HCT116 (cell line): ENCODE measurements around the gene IQGAP2. TPM values are rescaled to one million over a fixed set of nuclear protein-coding genes. Genes with fewer than 3 reads are reported as not detected.

ENCODE experiments used
- ATAC-seq: fragments of 200-7000 bp; cut with Tn5 transposase; 2 replicates; pipeline ENCODE4 v1.9.1; 2020; ENCODE audit warnings: mild to moderate bottlenecking, moderate library complexity
- BruUV-seq: library from RNA; stranded (reverse); fragments of 400-500 nt; replicated peaks from 2 replicates; lab custom pipeline; 2021; lab: Mats Ljungman, UMichigan
- CTCF ChIA-PET: fragments of 300-600 bp; sonication (Branson Sonifier 250); formaldehyde crosslinking; loops from one replicate; lab custom pipeline; 2021; ENCODE audit warnings: antibody characterized with exemption; lab: Charles Lee
- POLR2A ChIA-PET: fragments of 300-600, 350-600 bp; sonication (Branson Sonifier 250); formaldehyde crosslinking; loops from one replicate; lab custom pipeline; 2021; ENCODE audit warnings: antibody characterized with exemption; lab: Charles Lee
- RAD21 ChIA-PET, 2 experiments: fragments of 300-600 bp; sonication (Branson Sonifier 250); formaldehyde crosslinking; loops; one replicate each; lab custom pipeline; 2023; ENCODE audit warnings: low total read pairs in 2 of 2; ENCODE audit not compliant: uncharacterized antibody in 2 of 2, unreplicated experiment in 2 of 2, low non-redundant PET in 1 of 2; lab: Charles Lee
- DNase-seq: peaks from one replicate; pipeline ENCODE4 v3.0.0-alpha.2; 2010; ENCODE audit warnings: low read depth, low spot score
- H2AFZ ChIP-seq: fragments of 200-600 bp; shearing (Covaris generic), sonication (generic); 2 replicates; pipeline ENCODE4 v1.6.1; 2017; ENCODE audit warnings: low read depth, mixed run types, mixed read lengths, antibody characterized with exemption, low read length; ENCODE audit not compliant: poor library complexity, severe bottlenecking
- H3K27ac ChIP-seq: 2 replicates; pipeline ENCODE4 v1.5.1; 2012; ENCODE audit warnings: low read depth, low read length
- H3K27me3 ChIP-seq: fragments of 200-600 bp; sonication (generic); 2 replicates; pipeline ENCODE4 v1.6.1; 2016; ENCODE audit warnings: mixed run types, low read length, mixed read lengths; ENCODE audit not compliant: insufficient read depth
- H3K36me3 ChIP-seq, 2 experiments: fragments of 200-500 bp in 1 of 2; fragments of 200-600 bp in 1 of 2; sonication (Bioruptor generic) in 1 of 2; sonication (generic) in 1 of 2; 2 replicates each; pipeline versions ENCODE4 v1.5.1 to v1.6.1; 2014 to 2016; ENCODE audit warnings: low read length in 2 of 2, inconsistent platforms in 1 of 2, mixed read lengths in 1 of 2, mixed run types in 1 of 2; ENCODE audit not compliant: insufficient read depth in 2 of 2, control insufficient read depth in 1 of 2
- H3K4me1 ChIP-seq, 2 experiments: fragments of 200-600 bp in 1 of 2; sonication (generic) in 1 of 2; 2 replicates each; pipeline versions ENCODE4 v1.5.1 to v1.6.1; 2012 to 2017; ENCODE audit warnings: low read length in 2 of 2, inconsistent platforms in 1 of 2, mild to moderate bottlenecking in 1 of 2, mixed read lengths in 1 of 2, mixed run types in 1 of 2, moderate library complexity in 1 of 2; ENCODE audit not compliant: insufficient read depth in 2 of 2, control insufficient read depth in 1 of 2
- H3K4me2 ChIP-seq: fragments of 200-600 bp; sonication (generic); 2 replicates; pipeline ENCODE4 v1.6.1; 2017; ENCODE audit warnings: mixed run types, low read length, mixed read lengths
- H3K4me3 ChIP-seq, 2 experiments: fragments of 200-600 bp in 1 of 2; sonication (generic) in 1 of 2; replicated peaks in 1 of 2; 2 replicates each; pipeline ENCODE4 v1.5.1; 2011 to 2016; ENCODE audit warnings: low read length in 2 of 2, control low read depth in 1 of 2, low read depth in 1 of 2, mild to moderate bottlenecking in 1 of 2, mixed read lengths in 1 of 2, mixed run types in 1 of 2
- H3K79me2 ChIP-seq: fragments of 200-600 bp; sonication (generic); 2 replicates; pipeline ENCODE4 v1.6.1; 2017; ENCODE audit warnings: mild to moderate bottlenecking, mixed run types, low read length, moderate library complexity, mixed read lengths; ENCODE audit not compliant: insufficient read depth
- H3K9ac ChIP-seq: fragments of 200-600 bp; sonication (generic); 2 replicates; pipeline ENCODE4 v1.6.1; 2016; ENCODE audit warnings: low read length, mixed read lengths
- H3K9me2 ChIP-seq: fragments of 200-600 bp; sonication (generic), shearing (Covaris generic); 2 replicates; pipeline ENCODE4 v1.6.1; 2017; ENCODE audit warnings: mixed run types, mild to moderate bottlenecking, moderate library complexity; ENCODE audit not compliant: insufficient read depth
- H3K9me3 ChIP-seq, 2 experiments: fragments of 200-500 bp in 1 of 2; fragments of 200-600 bp in 1 of 2; sonication (Bioruptor generic) in 1 of 2; sonication (generic) in 1 of 2; 2 replicates each; pipeline ENCODE4 v1.6.1; 2014 to 2017; ENCODE audit warnings: low read length in 2 of 2, mixed read lengths in 2 of 2, inconsistent platforms in 1 of 2, low read depth in 1 of 2, mild to moderate bottlenecking in 1 of 2, mixed run types in 1 of 2, moderate library complexity in 1 of 2; ENCODE audit not compliant: control insufficient read depth in 1 of 2, insufficient read depth in 1 of 2
- H4K20me1 ChIP-seq: fragments of 200-600 bp; sonication (generic), shearing (Covaris generic); 2 replicates; pipeline ENCODE4 v1.6.1; 2017; ENCODE audit warnings: mixed run types, mild to moderate bottlenecking, moderate library complexity; ENCODE audit not compliant: insufficient read depth
- CBX3 ChIP-seq: IDR thresholded peaks from 2 replicates; pipeline ENCODE4 v1.6.1; 2012; ENCODE audit warnings: low read depth
- CEBPB ChIP-seq: IDR thresholded peaks from 2 replicates; pipeline ENCODE4 v1.6.1; 2012; ENCODE audit warnings: low read depth
- EGR1 ChIP-seq: IDR thresholded peaks from 2 replicates; pipeline ENCODE4 v1.6.1; 2012; ENCODE audit warnings: low read depth
- ELF1 ChIP-seq: IDR thresholded peaks from 2 replicates; pipeline ENCODE4 v1.6.1; 2012; ENCODE audit warnings: low read depth, borderline replicate concordance
- EZH2 ChIP-seq: fragments of 200-600 bp; sonication (generic); IDR thresholded peaks from 2 replicates; pipeline ENCODE4 v1.6.1; 2017; ENCODE audit warnings: antibody characterized with exemption, mixed run types
- EZH2phosphoT487 ChIP-seq: fragments of 200-600 bp; IDR thresholded peaks from 2 replicates; pipeline ENCODE4 v1.6.1; 2018; ENCODE audit warnings: antibody characterized with exemption, borderline replicate concordance
- FOSL1 ChIP-seq: IDR thresholded peaks from 2 replicates; pipeline ENCODE4 v1.6.1; 2012; ENCODE audit warnings: low read depth
- JUND ChIP-seq: IDR thresholded peaks from 2 replicates; pipeline ENCODE4 v1.6.1; 2012
- POLR2A ChIP-seq: IDR thresholded peaks from 2 replicates; pipeline ENCODE4 v1.7.0; 2011; ENCODE audit warnings: borderline replicate concordance; ENCODE audit not compliant: insufficient read depth, insufficient read length; ENCODE audit errors: extremely low read depth
- POLR2AphosphoS5 ChIP-seq: IDR thresholded peaks from 2 replicates; pipeline ENCODE4 v1.6.1; 2011; ENCODE audit warnings: mild to moderate bottlenecking, low read depth, low read length, moderate library complexity
- REST ChIP-seq: IDR thresholded peaks from 2 replicates; pipeline ENCODE4 v1.6.1; 2012; ENCODE audit warnings: low read depth
- SP1 ChIP-seq: IDR thresholded peaks from 2 replicates; pipeline ENCODE4 v1.6.1; 2012; ENCODE audit warnings: low read depth
- SRF ChIP-seq: IDR thresholded peaks from 2 replicates; pipeline ENCODE4 v1.6.1; 2012; ENCODE audit warnings: low read depth
- TCF7L2 ChIP-seq: IDR thresholded peaks from 2 replicates; pipeline ENCODE4 v1.7.0; 2011; ENCODE audit warnings: borderline replicate concordance, inconsistent platforms; ENCODE audit not compliant: insufficient read depth, insufficient read length; ENCODE audit errors: extremely low read depth
- YY1 ChIP-seq: IDR thresholded peaks from 2 replicates; pipeline ENCODE4 v1.6.1; 2011; ENCODE audit warnings: low read length, low read depth, moderate library complexity, mild to moderate bottlenecking; ENCODE audit not compliant: insufficient replicate concordance; ENCODE audit errors: extremely low read depth
- ZBTB33 ChIP-seq: IDR thresholded peaks from 2 replicates; pipeline ENCODE4 v1.6.1; 2011; ENCODE audit warnings: mild to moderate bottlenecking, low read length, moderate library complexity; ENCODE audit not compliant: insufficient replicate concordance; ENCODE audit errors: extremely low read depth
- ZFX ChIP-seq: fragments of 450-650 bp; IDR thresholded peaks from 2 replicates; pipeline ENCODE4 v1.6.1; 2017
- intact Hi-C: fragments of 100-400 bp; cut with micrococcal nuclease; formaldehyde crosslinking; loops from 2 replicates; pipeline ENCODE4 v1.10.0; 2022
- total RNA-seq: library from RNA; stranded (reverse); gene quantifications from one replicate; pipeline ENCODE4 v1.2.1, GENCODE V29; 2021; ENCODE audit not compliant: unreplicated experiment
- TF ChIP-seq, protein P1 (sequence below): IDR thresholded peaks from 2 replicates; pipeline ENCODE4 v1.6.1; 2012

The IQGAP2 gene
- total RNA-seq, 1 experiment from 2014 or later = 2.0 TPM

DNA sequence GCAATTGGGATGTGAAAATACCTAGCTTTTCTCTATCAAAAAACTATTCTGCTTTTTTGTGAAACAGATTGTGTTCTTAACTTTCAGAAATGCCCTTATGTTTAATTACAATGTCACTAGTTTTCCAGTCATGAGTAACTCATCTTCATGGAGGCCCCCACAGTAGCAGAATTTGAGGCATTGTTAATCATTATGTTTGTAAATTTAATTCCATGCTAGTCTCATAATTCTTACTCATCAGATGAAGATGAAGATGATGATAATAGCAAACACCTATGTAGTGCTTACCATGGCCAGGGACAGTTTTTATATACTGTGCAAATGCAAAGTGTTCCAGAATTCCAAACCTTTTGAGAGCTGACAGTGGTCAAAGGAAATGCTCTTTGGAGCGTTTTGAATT is 285.1 kb downstream of the IQGAP2 start:
- 0 out of 2 replicates have a peak, but pooled peaks cover 3% of the 10 kb centered on the region for H3K9me2 ChIP-seq
- H3K36me3 ChIP-seq = no peaks in the 10 kb centered on the region
- ATAC-seq (no peak), DNase-seq (no peak)
- no TSS peak for BruUV-seq
- no peak overlapping the region for H3K4me2 ChIP-seq
- no peaks in the 10 kb centered on the region for H3K27me3 ChIP-seq
- no peaks in the 10 kb centered on the region for H3K79me2 ChIP-seq
- no peak overlapping the region for H3K9ac ChIP-seq
- POLR2A ChIA-PET = no interaction called here
- CTCF ChIA-PET = no interaction called here
- TF ChIP-seq REST (no peak), ELF1 (no peak), SP1 (no peak), FOSL1 (no peak), EZH2phosphoT487 (no peak), YY1 (no peak), EZH2 (no peak), JUND (no peak), CBX3 (no peak), CEBPB (no peak), POLR2AphosphoS5 (no peak), ZBTB33 (no peak), ZFX (no peak), EGR1 (no peak), SRF (no peak), TCF7L2 (no peak), POLR2A (no peak)
- TF ChIP-seq, protein P1, sequence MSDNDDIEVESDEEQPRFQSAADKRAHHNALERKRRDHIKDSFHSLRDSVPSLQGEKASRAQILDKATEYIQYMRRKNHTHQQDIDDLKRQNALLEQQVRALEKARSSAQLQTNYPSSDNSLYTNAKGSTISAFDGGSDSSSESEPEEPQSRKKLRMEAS = no peak
- RAD21 ChIA-PET = interaction anchor here in 1 of 2 experiments (0.7 kb wide), 1 partner anchor 52 kb away, joined by 3 read pairs; no protein-coding TSS in a partner anchor
- intact Hi-C loops = no loop called here
- no peak overlapping the region for H3K4me3 ChIP-seq
- peak overlapping the region; percentile 22 for H2AFZ ChIP-seq
- no peaks in the 10 kb centered on the region for H4K20me1 ChIP-seq
- H3K27ac ChIP-seq = no peak overlapping the region
- no peaks in the 10 kb centered on the region for H3K9me3 ChIP-seq
- H3K4me1 ChIP-seq = peaks cover 18 to 38% of the 10 kb centered on the region in 2 experiments
